Body of pancreas (tissue), 4 donors: ENCODE results near the gene PRDM16.

Source experiments
- CTCF ChIP-seq, 7 experiments: fragments of 450-650 bp in 4 of 7; fragments of 200-600 bp in 3 of 7; sonication (generic) in 3 of 7; IDR thresholded peaks; one replicate each; pipeline ENCODE4 v1.5.1; 2016 to 2019; ENCODE audit warnings: antibody characterized with exemption in 7 of 7
- POLR2A ChIP-seq, 3 donors: fragments of 450-650 bp; IDR thresholded peaks; one replicate each; pipeline ENCODE4 v1.6.1; 2016; ENCODE audit warnings: antibody characterized with exemption in 3 of 3, mild to moderate bottlenecking in 2 of 3

- no peak for TF ChIP-seq CTCF (IDR thresholded peaks at IDR 0.05)
- no peak for TF ChIP-seq POLR2A (IDR thresholded peaks at IDR 0.05)
Measured at GRCh38 chr1:3071565-3072390, 2.8 kb downstream of the PRDM16 start.
